B cell (primary cell): Measurements from ENCODE around the gene SH3RF1.

Experiments used
- CTCF ChIP-seq: fragments of 200-600 bp; IDR thresholded peaks from one replicate; pipeline ENCODE4 v1.8.0; 2022; ENCODE audit warnings: antibody characterized with exemption, mild to moderate bottlenecking
- EZH2 ChIP-seq: IDR thresholded peaks from 2 replicates; pipeline ENCODE4 v1.6.1; 2012; ENCODE audit warnings: borderline replicate concordance, low read depth, mild to moderate bottlenecking, moderate library complexity, low read length; ENCODE audit not compliant: insufficient read depth, poor library complexity, severe bottlenecking

GRCh38 chr4:169236873-169237626 is 33.7 kb downstream of the SH3RF1 start:
- no peak for TF ChIP-seq CTCF
- TF ChIP-seq EZH2: no peak
